Sigmoid colon (tissue), 7 donors: ENCODE results near the gene WNT11. TPM values are rescaled to one million over a fixed set of nuclear protein-coding genes. Genes with fewer than 3 reads are reported as not detected.

Source experiments
- DNase-seq: peaks from one replicate; pipeline ENCODE4 v3.0.0-alpha.2; 2019
- H3K27ac ChIP-seq, 4 donors: fragments of 200-600 bp; sonication (generic); one replicate each; pipeline ENCODE4 v1.5.1; 2016 to 2019; ENCODE audit warnings: mild to moderate bottlenecking in 1 of 4
- H3K27me3 ChIP-seq, 3 donors: fragments of 200-600 bp; sonication (generic); one replicate each; pipeline ENCODE4 v1.5.1; 2019; ENCODE audit warnings: mild to moderate bottlenecking in 1 of 3
- H3K36me3 ChIP-seq, 4 donors: fragments of 200-600 bp; sonication (generic); one replicate each; pipeline ENCODE4 v1.5.1; 2016 to 2019
- H3K4me1 ChIP-seq, 4 donors: fragments of 200-600 bp; sonication (generic); one replicate each; pipeline ENCODE4 v1.5.1; 2017 to 2019
- H3K4me3 ChIP-seq, 4 donors: fragments of 200-600 bp; sonication (generic); one replicate each; pipeline ENCODE4 v1.5.1; 2017 to 2019; ENCODE audit warnings: mild to moderate bottlenecking in 2 of 4, moderate library complexity in 1 of 4
- H3K9me3 ChIP-seq, 4 donors: fragments of 200-600 bp in 3 of 4; sonication (generic) in 3 of 4; one replicate each; pipeline versions ENCODE4 v1.5.1 to v1.6.1; 2013 to 2019
- CTCF ChIP-seq, 4 experiments: fragments of 450-650 bp in 3 of 4; fragments of 200-600 bp in 1 of 4; IDR thresholded peaks; one replicate each; pipeline ENCODE4 v1.5.1; 2016 to 2019; ENCODE audit warnings: antibody characterized with exemption in 4 of 4, mild to moderate bottlenecking in 3 of 4, moderate library complexity in 2 of 4
- EP300 ChIP-seq, 4 donors: sonication (generic); formaldehyde crosslinking; IDR thresholded peaks; one replicate each; pipeline ENCODE4 v1.6.1; 2017; ENCODE audit warnings: antibody characterized with exemption in 4 of 4
- POLR2A ChIP-seq, 2 donors: fragments of 450-650 bp; IDR thresholded peaks; one replicate each; pipeline ENCODE4 v1.6.1; 2016; ENCODE audit warnings: antibody characterized with exemption in 2 of 2, mild to moderate bottlenecking in 2 of 2, moderate library complexity in 2 of 2
- POLR2AphosphoS5 ChIP-seq, 4 donors: sonication (generic); formaldehyde crosslinking; IDR thresholded peaks; one replicate each; pipeline ENCODE4 v1.6.1; 2017; ENCODE audit warnings: antibody characterized with exemption in 4 of 4
- WGBS, 2 donors: extraction: QIAGEN DNeasy Blood & Tissue Kit; methylation state at CpG; one replicate each; pipeline ENCODE4 v1.1.7; 2013; 5-methylcytosine and 5-hydroxymethylcytosine counted together
- intact Hi-C: fragments of 100-400 bp; cut with DNase I; formaldehyde crosslinking; loops from one replicate; pipeline ENCODE4 v1.15.1; 2023
- polyA plus RNA-seq, 3 donors: library from polyadenylated mRNA; stranded (reverse); fragments of 200-250 nt; gene quantifications; one replicate each; pipeline ENCODE4 v1.2.3, GENCODE V29; 2013
- total RNA-seq, 4 donors: library from RNA; depleted of rRNA; stranded (reverse); fragments of >200 nt; gene quantifications; one replicate each; pipeline ENCODE4 v1.1.0, GENCODE V29; 2016
- donor health status: healthy with polysubstance abuse.
- donor health status: Bipolar disorder and iron deficiency.
- donor health status: healthy.

The WNT11 gene
- total and polyA plus RNA-seq, 7 donors = 0.92 to 8.9 (median 2.2) TPM

GRCh38 chr11:76172583-76172982 is 33.7 kb downstream of the WNT11 start:
- Histone ChIP-seq H3K27me3 (no peaks in the 10 kb centered on the region), H3K9me3 (no peaks in the 10 kb centered on the region), H3K36me3 (no peaks in the 10 kb centered on the region), H3K4me1 (peaks cover 0 to 3% (median 2%) of the 10 kb centered on the region in 4 donors), H3K27ac (no peak overlapping the region), H3K4me3 (no peak overlapping the region)
- DNase-seq = no peak
- intact Hi-C loops = no loop called here
- TF ChIP-seq POLR2A (IDR thresholded peaks at IDR 0.05) (no peak), CTCF (IDR thresholded peaks at IDR 0.05) (no peak), EP300 (IDR thresholded peaks at IDR 0.05) (no peak), POLR2AphosphoS5 (IDR thresholded peaks at IDR 0.05) (no peak)
- 81 to 84% methylated on average over 13 of the region's 13 CpGs for WGBS, 2 donors

- Histone ChIP-seq H3K9me3 (no peaks in the 10 kb centered on the region), H3K4me1 (peaks cover 0 to 6% (median 3%) of the 10 kb centered on the region in 4 donors), H3K27ac (no peak overlapping the region), H3K4me3 (no peak overlapping the region), H3K36me3 (no peaks in the 10 kb centered on the region), H3K27me3 (no peaks in the 10 kb centered on the region)
- WGBS, 2 donors = 66 to 75% methylated on average over 4 of the region's 4 CpGs
- no peak for TF ChIP-seq POLR2AphosphoS5 (IDR thresholded peaks at IDR 0.05)
- TF ChIP-seq POLR2A (IDR thresholded peaks at IDR 0.05) = no peak
- no peak for TF ChIP-seq EP300 (IDR thresholded peaks at IDR 0.05)
- no peak for TF ChIP-seq CTCF (IDR thresholded peaks at IDR 0.05)
- intact Hi-C loops = no loop called here
- DNase-seq = no peak
Measured at GRCh38 chr11:76170468-76170867, 35.8 kb downstream of the WNT11 start.

- Histone ChIP-seq H3K27ac (no peak overlapping the region), H3K27me3 (no peaks in the 10 kb centered on the region), H3K36me3 (no peaks in the 10 kb centered on the region), H3K4me3 (no peak overlapping the region), H3K4me1 (peaks cover 0 to 6% (median 3%) of the 10 kb centered on the region in 4 donors), H3K9me3 (no peaks in the 10 kb centered on the region)
- no peak for TF ChIP-seq POLR2AphosphoS5 (IDR thresholded peaks at IDR 0.05)
- TF ChIP-seq EP300 (IDR thresholded peaks at IDR 0.05) = no peak
- TF ChIP-seq POLR2A (IDR thresholded peaks at IDR 0.05) = no peak
- TF ChIP-seq CTCF (IDR thresholded peaks at IDR 0.05) = no peak
- DNase-seq = no peak
- intact Hi-C loops = no loop called here
- 79 to 82% methylated on average over 15 of the region's 15 CpGs for WGBS, 2 donors
Measured at GRCh38 chr11:76169473-76169896, 36.8 kb downstream of the WNT11 start.

- H3K36me3 ChIP-seq = no peaks in the 10 kb centered on the region
- no peak for DNase-seq
- TF ChIP-seq POLR2AphosphoS5 (IDR thresholded peaks at IDR 0.05) = no peak
- no peak for TF ChIP-seq EP300 (IDR thresholded peaks at IDR 0.05)
- TF ChIP-seq POLR2A (IDR thresholded peaks at IDR 0.05) = no peak
- TF ChIP-seq CTCF (IDR thresholded peaks at IDR 0.05) = no peak
- intact Hi-C loops = no loop called here
- no peaks in the 10 kb centered on the region for H3K9me3 ChIP-seq
- no peaks in the 10 kb centered on the region for H3K27me3 ChIP-seq
- peaks cover 0 to 6% (median 3%) of the 10 kb centered on the region in 4 donors for H3K4me1 ChIP-seq
- H3K27ac ChIP-seq = no peak overlapping the region
- no peak overlapping the region for H3K4me3 ChIP-seq
- 81 to 82% methylated on average over 13 of the region's 13 CpGs for WGBS, 2 donors
Measured at GRCh38 chr11:76167590-76167989, 38.7 kb downstream of the WNT11 start.

- 81 to 87% methylated on average over 6 of the region's 6 CpGs for WGBS, 2 donors
- intact Hi-C loops = no loop called here
- no peak for DNase-seq
- Histone ChIP-seq H3K36me3 (no peaks in the 10 kb centered on the region), H3K27me3 (no peaks in the 10 kb centered on the region), H3K4me3 (no peak overlapping the region), H3K9me3 (no peaks in the 10 kb centered on the region), H3K4me1 (peaks cover 0 to 14% (median 9%) of the 10 kb centered on the region in 4 donors), H3K27ac (no peak overlapping the region)
- TF ChIP-seq POLR2A (IDR thresholded peaks at IDR 0.05) (no peak), EP300 (IDR thresholded peaks at IDR 0.05) (no peak), POLR2AphosphoS5 (IDR thresholded peaks at IDR 0.05) (no peak), CTCF (IDR thresholded peaks at IDR 0.05) (no peak)
Measured at GRCh38 chr11:76166314-76166713, 40.0 kb downstream of the WNT11 start.
